Measurements from ENCODE around the gene ST3GAL4. TPM values are rescaled to one million over a fixed set of nuclear protein-coding genes. Genes with fewer than 3 reads are reported as not detected.

The ST3GAL4 gene
- total and polyA plus RNA-seq, 2 of the 8 experiments (the other 6 are each of a cell fraction or from before 2014, with no cell fraction given): 15.6 to 20.0 TPM

- TF ChIP-seq MAFK (IDR thresholded peaks at IDR 0.05; ENCODE audit: low read depth, low read length): no peak
- TF ChIP-seq USF2 (IDR thresholded peaks at IDR 0.05; ENCODE audit: low read length): no peak
- TF ChIP-seq, protein P1, sequence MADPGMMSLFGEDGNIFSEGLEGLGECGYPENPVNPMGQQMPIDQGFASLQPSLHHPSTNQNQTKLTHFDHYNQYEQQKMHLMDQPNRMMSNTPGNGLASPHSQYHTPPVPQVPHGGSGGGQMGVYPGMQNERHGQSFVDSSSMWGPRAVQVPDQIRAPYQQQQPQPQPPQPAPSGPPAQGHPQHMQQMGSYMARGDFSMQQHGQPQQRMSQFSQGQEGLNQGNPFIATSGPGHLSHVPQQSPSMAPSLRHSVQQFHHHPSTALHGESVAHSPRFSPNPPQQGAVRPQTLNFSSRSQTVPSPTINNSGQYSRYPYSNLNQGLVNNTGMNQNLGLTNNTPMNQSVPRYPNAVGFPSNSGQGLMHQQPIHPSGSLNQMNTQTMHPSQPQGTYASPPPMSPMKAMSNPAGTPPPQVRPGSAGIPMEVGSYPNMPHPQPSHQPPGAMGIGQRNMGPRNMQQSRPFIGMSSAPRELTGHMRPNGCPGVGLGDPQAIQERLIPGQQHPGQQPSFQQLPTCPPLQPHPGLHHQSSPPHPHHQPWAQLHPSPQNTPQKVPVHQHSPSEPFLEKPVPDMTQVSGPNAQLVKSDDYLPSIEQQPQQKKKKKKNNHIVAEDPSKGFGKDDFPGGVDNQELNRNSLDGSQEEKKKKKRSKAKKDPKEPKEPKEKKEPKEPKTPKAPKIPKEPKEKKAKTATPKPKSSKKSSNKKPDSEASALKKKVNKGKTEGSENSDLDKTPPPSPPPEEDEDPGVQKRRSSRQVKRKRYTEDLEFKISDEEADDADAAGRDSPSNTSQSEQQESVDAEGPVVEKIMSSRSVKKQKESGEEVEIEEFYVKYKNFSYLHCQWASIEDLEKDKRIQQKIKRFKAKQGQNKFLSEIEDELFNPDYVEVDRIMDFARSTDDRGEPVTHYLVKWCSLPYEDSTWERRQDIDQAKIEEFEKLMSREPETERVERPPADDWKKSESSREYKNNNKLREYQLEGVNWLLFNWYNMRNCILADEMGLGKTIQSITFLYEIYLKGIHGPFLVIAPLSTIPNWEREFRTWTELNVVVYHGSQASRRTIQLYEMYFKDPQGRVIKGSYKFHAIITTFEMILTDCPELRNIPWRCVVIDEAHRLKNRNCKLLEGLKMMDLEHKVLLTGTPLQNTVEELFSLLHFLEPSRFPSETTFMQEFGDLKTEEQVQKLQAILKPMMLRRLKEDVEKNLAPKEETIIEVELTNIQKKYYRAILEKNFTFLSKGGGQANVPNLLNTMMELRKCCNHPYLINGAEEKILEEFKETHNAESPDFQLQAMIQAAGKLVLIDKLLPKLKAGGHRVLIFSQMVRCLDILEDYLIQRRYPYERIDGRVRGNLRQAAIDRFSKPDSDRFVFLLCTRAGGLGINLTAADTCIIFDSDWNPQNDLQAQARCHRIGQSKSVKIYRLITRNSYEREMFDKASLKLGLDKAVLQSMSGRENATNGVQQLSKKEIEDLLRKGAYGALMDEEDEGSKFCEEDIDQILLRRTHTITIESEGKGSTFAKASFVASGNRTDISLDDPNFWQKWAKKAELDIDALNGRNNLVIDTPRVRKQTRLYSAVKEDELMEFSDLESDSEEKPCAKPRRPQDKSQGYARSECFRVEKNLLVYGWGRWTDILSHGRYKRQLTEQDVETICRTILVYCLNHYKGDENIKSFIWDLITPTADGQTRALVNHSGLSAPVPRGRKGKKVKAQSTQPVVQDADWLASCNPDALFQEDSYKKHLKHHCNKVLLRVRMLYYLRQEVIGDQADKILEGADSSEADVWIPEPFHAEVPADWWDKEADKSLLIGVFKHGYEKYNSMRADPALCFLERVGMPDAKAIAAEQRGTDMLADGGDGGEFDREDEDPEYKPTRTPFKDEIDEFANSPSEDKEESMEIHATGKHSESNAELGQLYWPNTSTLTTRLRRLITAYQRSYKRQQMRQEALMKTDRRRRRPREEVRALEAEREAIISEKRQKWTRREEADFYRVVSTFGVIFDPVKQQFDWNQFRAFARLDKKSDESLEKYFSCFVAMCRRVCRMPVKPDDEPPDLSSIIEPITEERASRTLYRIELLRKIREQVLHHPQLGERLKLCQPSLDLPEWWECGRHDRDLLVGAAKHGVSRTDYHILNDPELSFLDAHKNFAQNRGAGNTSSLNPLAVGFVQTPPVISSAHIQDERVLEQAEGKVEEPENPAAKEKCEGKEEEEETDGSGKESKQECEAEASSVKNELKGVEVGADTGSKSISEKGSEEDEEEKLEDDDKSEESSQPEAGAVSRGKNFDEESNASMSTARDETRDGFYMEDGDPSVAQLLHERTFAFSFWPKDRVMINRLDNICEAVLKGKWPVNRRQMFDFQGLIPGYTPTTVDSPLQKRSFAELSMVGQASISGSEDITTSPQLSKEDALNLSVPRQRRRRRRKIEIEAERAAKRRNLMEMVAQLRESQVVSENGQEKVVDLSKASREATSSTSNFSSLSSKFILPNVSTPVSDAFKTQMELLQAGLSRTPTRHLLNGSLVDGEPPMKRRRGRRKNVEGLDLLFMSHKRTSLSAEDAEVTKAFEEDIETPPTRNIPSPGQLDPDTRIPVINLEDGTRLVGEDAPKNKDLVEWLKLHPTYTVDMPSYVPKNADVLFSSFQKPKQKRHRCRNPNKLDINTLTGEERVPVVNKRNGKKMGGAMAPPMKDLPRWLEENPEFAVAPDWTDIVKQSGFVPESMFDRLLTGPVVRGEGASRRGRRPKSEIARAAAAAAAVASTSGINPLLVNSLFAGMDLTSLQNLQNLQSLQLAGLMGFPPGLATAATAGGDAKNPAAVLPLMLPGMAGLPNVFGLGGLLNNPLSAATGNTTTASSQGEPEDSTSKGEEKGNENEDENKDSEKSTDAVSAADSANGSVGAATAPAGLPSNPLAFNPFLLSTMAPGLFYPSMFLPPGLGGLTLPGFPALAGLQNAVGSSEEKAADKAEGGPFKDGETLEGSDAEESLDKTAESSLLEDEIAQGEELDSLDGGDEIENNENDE (IDR thresholded peaks at IDR 0.05; ENCODE audit: insufficient replicate concordance, low read length): no peak
- TF ChIP-seq FOSL1 (IDR thresholded peaks at IDR 0.05; ENCODE audit: insufficient read depth, low read depth, low read length): no peak
- TF ChIP-seq RBBP5 (IDR thresholded peaks at IDR 0.05; ENCODE audit: borderline replicate concordance, low read depth, low read length): no peak
- TF ChIP-seq CREB1 (IDR thresholded peaks at IDR 0.05): no peak
Observed at GRCh38 chr11:126450198-126450597, 94.7 kb downstream of the ST3GAL4 start (continued).
